Right lobe of liver (tissue), 4 donors: ENCODE data around the gene ULK4.

Experiments used
- CTCF ChIP-seq, 4 donors: fragments of 200-600 bp in 3 of 4; fragments of 450-650 bp in 1 of 4; IDR thresholded peaks; one replicate each; pipeline versions ENCODE4 v1.5.1 to v1.8.0; 2016 to 2022; ENCODE audit warnings: antibody characterized with exemption in 4 of 4, mild to moderate bottlenecking in 2 of 4
- POLR2A ChIP-seq: fragments of 450-650 bp; IDR thresholded peaks from one replicate; pipeline ENCODE4 v1.6.1; 2017; ENCODE audit warnings: antibody characterized with exemption, mild to moderate bottlenecking
- donor health status: DM: no; HTN: no; CAD: no.
- donor health status: DM: no; HTN: no; CAD: no.
- donor health status: DM: no; HTN: yes; CAD: no.

- TF ChIP-seq CTCF (IDR thresholded peaks at IDR 0.05) (no peak), POLR2A (no peak)
Observed at GRCh38 chr3:41339758-41340157, 622.1 kb downstream of the ULK4 start.
